Pancreas (tissue), 10 donors: ENCODE results near the gene ZNF17. TPM values are rescaled to one million over a fixed set of nuclear protein-coding genes. Genes with fewer than 3 reads are reported as not detected.

Experiments used
- ATAC-seq, 4 donors: fragments of 200-7000 bp; cut with Tn5 transposase; one replicate each; pipeline versions ENCODE4 v1.8.0 to v1.9.1; 2020; ENCODE audit warnings: mild to moderate bottlenecking in 4 of 4, moderate library complexity in 4 of 4
- DNase-seq, 6 donors: peaks; one replicate each; pipeline ENCODE4 v3.0.0-alpha.2; 2020
- FAIRE-seq: peaks from 2 replicates; lab custom pipeline; 2012; peaks lifted over from hg19 to GRCh38; lab: Jason Lieb, UNC
- H3K27ac ChIP-seq, 4 donors: fragments of 200-600 bp; sonication (generic); 1 replicate in 3 of 4; 2 replicates in 1 of 4; pipeline versions ENCODE4 v1.5.0 to v1.8.0; 2020
- H3K27me3 ChIP-seq, 4 donors: fragments of 200-600 bp; one replicate each; pipeline ENCODE4 v1.8.0; 2021
- H3K36me3 ChIP-seq, 3 donors: fragments of 200-600 bp; sonication (generic) in 1 of 3; one replicate each; pipeline versions ENCODE4 v1.5.0 to v1.8.0; 2020 to 2021
- H3K4me1 ChIP-seq, 3 donors: fragments of 200-600 bp; one replicate each; pipeline ENCODE4 v1.8.0; 2021
- H3K4me3 ChIP-seq, 4 donors: fragments of 200-600 bp; sonication (generic) in 2 of 4; one replicate each; pipeline versions ENCODE4 v1.5.0 to v1.8.0; 2020 to 2021
- H3K9me3 ChIP-seq, 4 donors: fragments of 200-600 bp; one replicate each; pipeline ENCODE4 v1.8.0; 2021
- CTCF ChIP-seq, 4 donors: fragments of 200-600 bp; sonication (generic) in 3 of 4; IDR thresholded peaks; one replicate each; pipeline versions ENCODE4 v1.5.0 to v1.8.0; 2021; ENCODE audit warnings: antibody characterized with exemption in 4 of 4
- WGBS, 2 donors: extraction: QIAGEN DNeasy Blood & Tissue Kit; methylation state at CpG; one replicate each; pipeline ENCODE4 v1.1.7; 2013; 5-methylcytosine and 5-hydroxymethylcytosine counted together
- intact Hi-C, 3 donors: fragments of 100-400 bp; cut with DNase I; formaldehyde crosslinking; loops; one replicate each; pipeline versions ENCODE4 v1.11.1 to v1.14.2; 2022
- polyA plus RNA-seq, 2 donors: library from polyadenylated mRNA; stranded (reverse); fragments of 200-250 nt; gene quantifications; one replicate each; pipeline ENCODE4 v1.2.3, GENCODE V29; 2013
- total RNA-seq, 6 donors: library from RNA; stranded (reverse); fragmentation: NEBNext Ultra II Directional in 4 of 6; extraction: Animal tissue kit (Norgen Biotek cat#: 25700) in 4 of 6; gene quantifications; one replicate each; pipeline versions ENCODE4 v1.2.1 to v1.2.4, GENCODE V29; 2021 to 2023
- donor health status: healthy with polysubstance abuse.
- donor health status: DM: no; HTN: no; CAD: no; lungs with moderate emphysema.
- donor health status: DM: no; HTN: no; CAD: no.
- donor health status: control.
- donor health status: control.
- donor health status: Bipolar disorder and iron deficiency.
- donor health status: DM: yes; HTN: yes; CAD: no.
- donor health status: DM: no; HTN: no; CAD: no.
- donor health status: DM: no; HTN: no; CAD: no.
- donor health status: DM: yes; HTN: yes; CAD: no.

The ZNF17 gene
- total and polyA plus RNA-seq, 8 donors, result 2.3 to 6.8 (median 4.3) TPM

- peaks cover 0 to 35% (median 6%) of the 10 kb centered on the region in 3 donors for H3K36me3 ChIP-seq
- no peak for ATAC-seq
- no peaks in the 10 kb centered on the region for H3K27me3 ChIP-seq
- peaks cover 0 to 5% (median 0%) of the 10 kb centered on the region in 4 donors for H3K9me3 ChIP-seq
- no peak for DNase-seq
- no peak overlapping the region for H3K27ac ChIP-seq
- no peak for TF ChIP-seq CTCF (IDR thresholded peaks at IDR 0.05)
- WGBS, 2 donors, result 98% methylated on average over 4 of the region's 4 CpGs
- H3K4me3 ChIP-seq, result no peak overlapping the region
- FAIRE-seq, result no peak
- H3K4me1 ChIP-seq, result no peaks in the 10 kb centered on the region
- intact Hi-C loops, result no loop called here
Observed at GRCh38 chr19:57419439-57419838, 8.5 kb downstream of the ZNF17 start.

- 95 to 100% methylated on average over 3 of the region's 3 CpGs for WGBS, 2 donors
- intact Hi-C loops, result no loop called here
- Histone ChIP-seq H3K36me3 (peaks cover 0 to 35% (median 6%) of the 10 kb centered on the region in 3 donors), H3K4me3 (no peak overlapping the region), H3K9me3 (peaks cover 0 to 5% (median 0%) of the 10 kb centered on the region in 4 donors), H3K4me1 (no peaks in the 10 kb centered on the region), H3K27me3 (no peaks in the 10 kb centered on the region), H3K27ac (no peak overlapping the region)
- no peak for TF ChIP-seq CTCF (IDR thresholded peaks at IDR 0.05)
- no peak for FAIRE-seq
- no peak for ATAC-seq
- no peak for DNase-seq
Observed at GRCh38 chr19:57421037-57421436, 10.1 kb downstream of the ZNF17 start.

- intact Hi-C loops, result no loop called here
- ATAC-seq (peak; percentile 5 to 22 (median 8)), DNase-seq (no peak), FAIRE-seq (no peak)
- Histone ChIP-seq H3K27ac (no peak overlapping the region), H3K36me3 (no peaks in the 10 kb centered on the region), H3K4me3 (peak overlapping the region; percentile 60 to 94 (median 68)), H3K4me1 (peaks cover 0 to 4% (median 0%) of the 10 kb centered on the region in 3 donors), H3K27me3 (no peaks in the 10 kb centered on the region), H3K9me3 (no peaks in the 10 kb centered on the region)
- whole genome bisulfite sequencing, 2 donors, result 24% methylated on average over 15 of the region's 15 CpGs
- no peak for TF ChIP-seq CTCF (IDR thresholded peaks at IDR 0.05)
Observed at GRCh38 chr19:57434386-57435061, 23.6 kb downstream of the ZNF17 start.

GRCh38 chr19:57435062-57435978, 24.4 kb downstream of the ZNF17 start, which contains the start of gene ZNF749:
ZNF749 (plus strand) TSS chr19:57435325; CDS start chr19:57435579, 254 bp downstream.
- H3K27ac ChIP-seq, result peak within 1 kb of the TSS in 2 of 4 donors; percentile 39
- no peaks in the 10 kb centered on the region for H3K9me3 ChIP-seq
- peaks cover 0 to 4% (median 0%) of the 10 kb centered on the region in 3 donors for H3K4me1 ChIP-seq
- WGBS, 2 donors, result 0 to 1% methylated on average over 61 of the region's 61 CpGs
- H3K36me3 ChIP-seq, result no peaks in the 10 kb centered on the region
- H3K4me3 ChIP-seq, result peak within 1 kb of the TSS; percentile 60 to 94 (median 68)
- ATAC-seq, result peak; percentile 100
- TF ChIP-seq CTCF (IDR thresholded peaks at IDR 0.05), result no peak
- FAIRE-seq, result peak; percentile 95
- no peaks in the 10 kb centered on the region for H3K27me3 ChIP-seq
- DNase-seq, result peak; percentile 90 to 99 (median 98)
- intact Hi-C loops, result no loop called here
